Gastroesophageal sphincter (tissue), 4 donors: ENCODE results near the gene GALNT18. TPM values are rescaled to one million over a fixed set of nuclear protein-coding genes. Genes with fewer than 3 reads are reported as not detected.
A peak's percentile ranks its signal among the peaks of the same experiment; 100 is the strongest.

Experiments
- ATAC-seq: fragments of 150-250 bp; one replicate; pipeline ENCODE4 v1.9.1; 2016; ENCODE audit warnings: mild to moderate bottlenecking, moderate library complexity
- H3K27ac ChIP-seq, 4 donors: fragments of 200-600 bp; sonication (generic) in 3 of 4; 1 replicate in 3 of 4; 2 replicates in 1 of 4; pipeline ENCODE4 v1.5.1; 2016 to 2019
- H3K27me3 ChIP-seq: fragments of 200-600 bp; sonication (generic); one replicate; pipeline ENCODE4 v1.5.1; 2019
- H3K36me3 ChIP-seq, 2 donors: fragments of 200-600 bp; sonication (generic); one replicate each; pipeline ENCODE4 v1.5.1; 2019; ENCODE audit warnings: control low read depth in 1 of 2
- H3K4me1 ChIP-seq, 3 donors: fragments of 200-600 bp; sonication (generic); 1 replicate in 2 of 3; 2 replicates in 1 of 3; pipeline ENCODE4 v1.5.1; 2016 to 2019; ENCODE audit warnings: control low read depth in 2 of 3
- H3K4me3 ChIP-seq, 2 donors: fragments of 200-600 bp; sonication (generic); one replicate each; pipeline ENCODE4 v1.5.1; 2019; ENCODE audit warnings: mild to moderate bottlenecking in 1 of 2, moderate library complexity in 1 of 2
- H3K9me3 ChIP-seq, 3 donors: fragments of 200-600 bp; sonication (generic); one replicate each; pipeline ENCODE4 v1.5.1; 2017 to 2019; ENCODE audit warnings: control low read depth in 2 of 3
- CTCF ChIP-seq, 4 experiments: fragments of 200-600 bp in 2 of 4; fragments of 450-650 bp in 2 of 4; sonication (generic) in 1 of 4; IDR thresholded peaks; one replicate each; pipeline ENCODE4 v1.5.1; 2017 to 2019; ENCODE audit warnings: antibody characterized with exemption in 4 of 4, mild to moderate bottlenecking in 2 of 4, moderate library complexity in 2 of 4
- EP300 ChIP-seq: sonication (generic); formaldehyde crosslinking; IDR thresholded peaks from one replicate; pipeline ENCODE4 v1.6.1; 2017; ENCODE audit warnings: antibody characterized with exemption, mild to moderate bottlenecking
- POLR2A ChIP-seq, 2 donors: fragments of 450-650 bp; IDR thresholded peaks; one replicate each; pipeline ENCODE4 v1.6.1; 2017; ENCODE audit warnings: antibody characterized with exemption in 2 of 2, mild to moderate bottlenecking in 2 of 2, moderate library complexity in 1 of 2
- POLR2AphosphoS5 ChIP-seq: sonication (generic); formaldehyde crosslinking; IDR thresholded peaks from one replicate; pipeline ENCODE4 v1.6.1; 2017; ENCODE audit warnings: antibody characterized with exemption
- WGBS, 2 donors: methylation state at CpG; one replicate each; pipeline ENCODE4 v1.1.5; 2018; ENCODE audit warnings: low coverage in 1 of 2; 5-methylcytosine and 5-hydroxymethylcytosine counted together
- total RNA-seq, 4 donors: library from RNA; depleted of rRNA; stranded (reverse); fragments of >200 nt; gene quantifications; one replicate each; pipeline ENCODE4 v1.1.0, GENCODE V29; 2016

GALNT18 gene
- total RNA-seq, 4 donors from 2014 or later = 16.0 to 65.6 (median 35.2) TPM

GRCh38 chr11:11583801-11584529, 37.8 kb downstream of the GALNT18 start:
- Histone ChIP-seq H3K4me1 (peaks cover 0 to 80% (median 11%) of the 10 kb centered on the region in 3 donors), H3K36me3 (no peaks in the 10 kb centered on the region), H3K9me3 (no peaks in the 10 kb centered on the region), H3K4me3 (no peak overlapping the region), H3K27ac (peak overlapping the region in 1 of 4 donors; percentile 28), H3K27me3 (no peaks in the 10 kb centered on the region)
- ATAC-seq = no peak
- TF ChIP-seq CTCF (IDR thresholded peaks at IDR 0.05) (no peak), POLR2A (IDR thresholded peaks at IDR 0.05) (no peak), POLR2AphosphoS5 (no peak), EP300 (no peak)
- 69 to 81% methylated on average over 8 to 9 of the region's 9 CpGs for WGBS, 2 donors

GRCh38 chr11:11582011-11582701, 39.6 kb downstream of the GALNT18 start:
- Histone ChIP-seq H3K27me3 (no peaks in the 10 kb centered on the region), H3K27ac (peak overlapping the region in 3 of 4 donors; percentile 42 to 60 (median 56)), H3K36me3 (no peaks in the 10 kb centered on the region), H3K4me1 (peaks cover 0 to 83% (median 17%) of the 10 kb centered on the region in 3 donors), H3K4me3 (no peak overlapping the region), H3K9me3 (no peaks in the 10 kb centered on the region)
- WGBS, 2 donors = 68 to 73% methylated on average over 4 to 5 of the region's 5 CpGs
- TF ChIP-seq CTCF (IDR thresholded peaks at IDR 0.05) (no peak), POLR2A (IDR thresholded peaks at IDR 0.05) (no peak), POLR2AphosphoS5 (no peak), EP300 (no peak)
- no peak for ATAC-seq

DNA sequence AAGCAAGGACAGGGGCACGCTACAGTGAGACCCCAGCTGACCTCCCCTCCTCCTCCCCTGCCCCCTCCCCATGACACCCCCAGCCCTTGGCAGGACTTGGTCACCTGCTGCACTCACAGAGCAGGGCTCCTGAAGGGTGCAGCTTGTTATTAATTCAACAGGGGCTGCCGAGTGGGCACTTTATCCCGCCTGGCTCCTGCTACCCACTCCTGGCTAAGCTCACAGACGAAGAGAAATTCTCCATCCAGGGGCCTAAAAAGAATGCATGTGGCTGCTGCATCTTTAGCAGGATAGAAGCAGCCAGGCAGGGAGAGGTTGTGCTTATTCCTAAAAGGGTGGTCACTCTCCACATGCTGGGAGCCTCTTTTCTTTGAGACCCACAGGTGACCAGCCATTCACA, 40.3 kb downstream of the GALNT18 start:
- Histone ChIP-seq H3K9me3 (no peaks in the 10 kb centered on the region), H3K36me3 (no peaks in the 10 kb centered on the region), H3K27me3 (no peaks in the 10 kb centered on the region), H3K4me1 (peaks cover 0 to 83% (median 17%) of the 10 kb centered on the region in 3 donors), H3K27ac (peak overlapping the region in 3 of 4 donors; percentile 42 to 60 (median 56)), H3K4me3 (no peak overlapping the region)
- ATAC-seq = no peak
- TF ChIP-seq POLR2A (IDR thresholded peaks at IDR 0.05) (no peak), EP300 (no peak), POLR2AphosphoS5 (no peak), CTCF (IDR thresholded peaks at IDR 0.05) (no peak)
- WGBS, 2 donors = 80% methylated on average over 1 of the region's 4 CpGs; no CpG with 5 or more reads in 1 of the 2 donors

- Histone ChIP-seq H3K27me3 (no peaks in the 10 kb centered on the region), H3K36me3 (no peaks in the 10 kb centered on the region), H3K27ac (peak overlapping the region in 3 of 4 donors; percentile 42 to 60 (median 56)), H3K4me1 (peaks cover 0 to 84% (median 17%) of the 10 kb centered on the region in 3 donors), H3K9me3 (no peaks in the 10 kb centered on the region), H3K4me3 (no peak overlapping the region)
- 53 to 55% methylated on average over 3 to 5 of the region's 10 CpGs for WGBS, 2 donors
- TF ChIP-seq POLR2AphosphoS5 (no peak), CTCF (IDR thresholded peaks at IDR 0.05) (no peak), POLR2A (IDR thresholded peaks at IDR 0.05) (no peak), EP300 (no peak)
- ATAC-seq = no peak
Measured at GRCh38 chr11:11580841-11581411, 40.9 kb downstream of the GALNT18 start.
